ENCODE measurements around the gene JCAD.
"Not testable (repeated sequence)": the region's sequence is repeated elsewhere in the genome, so short reads cannot be mapped to it uniquely, and the experiment has no call there.

Gene JCAD, protein sequence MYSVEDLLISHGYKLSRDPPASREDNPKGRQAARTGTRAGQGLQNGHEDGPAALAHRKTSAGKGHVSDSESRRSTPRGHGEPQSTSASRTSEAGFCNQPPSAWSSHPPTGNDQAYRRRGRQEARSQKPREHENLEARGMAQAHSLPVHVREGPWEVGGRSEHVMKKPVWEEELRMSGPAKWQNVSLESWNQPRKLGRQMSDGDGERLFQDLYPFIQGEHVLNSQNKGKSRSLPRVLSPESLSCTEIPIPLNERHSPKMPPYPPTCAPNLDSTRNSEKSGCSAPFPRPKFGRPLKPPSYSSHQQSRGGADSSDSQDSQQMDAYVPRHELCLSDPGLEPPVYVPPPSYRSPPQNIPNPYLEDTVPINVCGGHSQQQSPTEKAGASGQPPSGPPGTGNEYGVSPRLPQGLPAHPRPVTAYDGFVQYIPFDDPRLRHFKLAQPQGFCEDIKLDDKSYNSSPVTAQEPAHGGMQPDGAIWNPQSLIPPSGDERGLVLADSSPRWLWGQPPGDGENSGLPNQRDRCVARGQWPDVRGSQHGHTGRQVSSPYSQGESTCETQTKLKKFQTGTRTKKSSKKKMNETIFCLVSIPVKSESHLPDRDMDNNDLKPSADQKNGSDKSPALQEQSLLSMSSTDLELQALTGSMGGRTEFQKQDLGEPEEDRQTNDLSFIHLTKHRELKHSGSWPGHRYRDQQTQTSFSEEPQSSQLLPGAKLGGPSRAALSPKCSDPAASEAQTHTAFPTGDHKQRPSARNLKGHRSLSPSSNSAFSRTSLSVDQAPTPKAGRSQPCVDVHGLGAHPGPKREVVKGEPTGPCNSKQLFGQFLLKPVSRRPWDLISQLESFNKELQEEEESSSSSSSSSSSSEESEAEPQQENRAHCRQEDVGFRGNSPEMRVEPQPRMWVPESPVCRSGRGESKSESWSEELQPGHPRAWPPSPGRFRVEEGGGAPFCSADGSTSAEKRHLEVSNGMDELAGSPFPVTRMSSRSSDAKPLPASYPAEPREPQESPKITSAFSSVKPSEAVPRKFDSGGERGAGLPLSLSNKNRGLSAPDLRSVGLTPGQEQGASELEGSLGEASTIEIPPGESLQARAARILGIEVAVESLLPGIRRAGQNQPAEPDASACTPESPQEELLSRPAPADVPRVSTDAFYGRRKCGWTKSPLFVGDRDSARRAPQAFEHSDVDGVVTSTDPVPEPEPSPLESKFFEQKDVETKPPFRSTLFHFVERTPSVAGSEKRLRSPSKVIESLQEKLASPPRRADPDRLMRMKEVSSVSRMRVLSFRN (N-terminal part only)

DNA sequence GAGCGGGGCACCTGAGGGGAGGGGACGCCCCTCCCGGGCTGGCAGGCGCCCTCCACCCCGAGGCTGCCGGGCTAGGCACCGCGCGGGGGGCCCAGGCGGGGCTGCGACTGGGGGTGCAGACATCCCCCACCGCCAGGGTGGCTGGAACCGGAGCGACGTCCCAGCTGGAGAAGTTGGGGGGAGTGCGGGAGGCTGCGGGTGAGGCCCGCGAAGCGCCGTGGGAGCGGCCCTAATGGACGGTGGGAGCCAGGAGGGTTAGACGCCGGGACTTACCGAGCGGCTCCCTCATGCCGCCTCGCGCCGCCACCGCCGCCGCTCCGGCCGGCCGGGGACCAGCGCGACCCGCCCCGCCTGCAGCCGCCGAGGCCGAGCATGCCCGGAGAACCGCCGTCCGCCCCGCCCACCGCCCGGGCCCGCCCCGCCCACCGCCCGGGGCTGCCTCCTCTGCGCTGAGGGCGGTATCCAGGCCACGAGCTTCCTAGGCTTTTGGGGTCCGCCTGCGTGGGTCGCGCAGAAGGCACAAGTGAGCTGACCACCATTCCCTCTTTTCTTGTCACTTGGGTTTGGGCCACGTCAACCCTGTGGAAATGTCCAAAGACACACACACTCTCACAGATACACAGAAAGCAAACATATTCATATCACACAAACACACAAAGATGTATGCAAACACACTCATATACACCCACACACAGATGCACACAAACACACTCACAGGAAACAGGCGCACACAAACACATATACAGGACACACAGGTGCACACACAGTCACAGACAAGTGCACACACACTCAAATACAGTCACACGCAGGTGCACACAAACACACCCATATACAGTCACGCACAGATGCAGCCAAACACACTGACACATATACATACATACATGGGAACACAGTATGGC, at the start of gene JCAD:
JCAD (minus strand) TSS at position 378 of the 899 bp plus-strand sequence. CDS start 11,774 bp downstream, outside the sequence.
- DNase-seq: peak in 1 of 2 donors; percentile 49

DNA sequence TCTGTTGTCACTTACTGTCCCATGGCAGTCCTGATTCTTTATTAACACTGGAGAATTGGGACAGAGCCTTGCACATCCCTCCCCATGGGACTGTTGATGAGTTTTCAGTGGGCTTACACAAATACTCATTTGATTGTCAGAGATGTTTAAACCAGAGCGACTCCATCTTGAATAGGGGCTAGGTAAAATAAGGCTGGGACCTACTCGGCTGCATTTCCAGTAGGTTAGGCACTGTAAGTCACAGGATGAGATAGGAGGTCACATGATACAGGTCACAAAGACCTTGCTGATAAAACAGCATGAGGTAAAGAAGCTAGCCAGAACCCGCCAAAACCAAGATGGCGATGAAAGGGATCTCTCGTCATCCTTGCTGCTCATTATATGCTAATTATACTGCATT, 47.6 kb upstream of the JCAD start:
- no peak for DNase-seq

- no peak for DNase-seq
These were observed 44.4 kb upstream of the JCAD start for GRCh38 chr10:30103595-30104320.

GRCh38 chr10:30099706-30100105, 40.3 kb upstream of the JCAD start:
- DNase-seq: not testable (repeated sequence)

GRCh38 chr10:30099101-30099500, 39.7 kb upstream of the JCAD start:
- no peak for DNase-seq

DNA sequence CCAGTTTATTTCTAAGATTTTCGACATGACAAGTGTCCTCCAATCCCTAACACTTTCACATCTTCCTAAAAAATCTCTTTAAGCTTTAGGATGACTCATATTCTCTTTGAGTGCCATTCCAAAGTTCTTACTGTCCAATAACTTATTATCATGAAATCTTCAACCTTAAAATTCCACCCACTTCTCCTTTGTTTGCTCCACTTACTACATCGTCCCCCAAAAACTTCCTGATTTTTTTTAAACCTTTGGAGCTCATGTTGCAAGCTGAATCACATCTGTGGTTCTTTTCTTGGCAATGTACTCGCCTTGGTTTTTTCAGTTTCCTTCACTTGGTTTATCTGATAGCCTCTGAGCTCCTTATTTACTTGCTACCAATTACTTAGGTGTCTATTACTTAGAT, 39.2 kb upstream of the JCAD start:
- no peak for DNase-seq

DNA sequence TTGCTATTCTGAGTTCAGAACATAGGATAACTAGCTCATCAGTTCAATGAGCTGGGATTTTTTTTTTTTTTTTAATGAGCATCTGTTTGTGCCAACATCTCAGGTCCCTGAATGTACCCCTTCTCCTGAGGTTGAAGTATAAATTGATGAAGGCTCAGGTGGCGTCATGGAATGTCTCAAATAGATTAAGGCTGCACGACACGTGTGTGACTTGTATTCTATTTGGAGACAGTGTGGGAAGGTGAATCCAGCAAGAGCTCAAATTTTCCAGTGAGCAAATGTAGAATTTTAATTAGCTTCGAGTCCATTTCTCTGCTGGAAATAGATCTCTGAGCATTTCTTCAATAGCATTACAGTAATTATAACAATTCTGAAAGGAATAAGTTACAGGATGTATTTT, 37.2 kb upstream of the JCAD start:
- DNase-seq: no peak

GRCh38 chr10:30095631-30096422, 36.4 kb upstream of the JCAD start:
- DNase-seq: no peak

GRCh38 chr10:30094601-30095000, 35.2 kb upstream of the JCAD start:
- no peak for DNase-seq

DNA sequence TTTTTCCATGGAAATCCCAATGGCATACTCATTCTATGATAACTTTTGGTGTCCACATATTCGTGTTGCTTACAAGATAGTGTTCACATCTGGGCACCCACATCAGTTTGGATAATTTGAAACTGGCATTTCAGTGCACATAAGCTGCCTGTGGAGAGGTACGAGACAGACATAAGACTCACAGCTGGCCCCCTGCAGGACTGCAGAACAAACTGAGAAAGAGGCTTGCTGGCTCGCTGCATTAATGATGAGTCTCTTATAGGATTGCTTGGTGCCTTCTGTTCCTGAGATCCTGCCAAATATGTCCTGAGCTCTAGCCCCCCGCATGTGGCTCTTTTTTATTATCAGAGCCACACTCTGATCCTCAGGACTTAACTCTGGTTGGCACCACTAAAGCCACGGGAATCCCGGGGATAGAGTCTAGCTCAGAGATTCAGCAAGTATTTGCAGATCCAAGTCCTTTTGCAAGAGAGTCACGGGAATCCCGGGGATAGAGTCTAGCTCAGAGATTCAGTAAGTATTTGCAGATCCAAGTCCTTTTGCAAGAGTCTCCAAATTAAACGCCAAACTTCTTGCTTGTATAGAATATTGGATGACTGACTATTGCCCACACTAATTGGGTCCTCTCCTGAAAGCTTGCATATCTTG, 34.0 kb upstream of the JCAD start:
- no peak for DNase-seq

DNA sequence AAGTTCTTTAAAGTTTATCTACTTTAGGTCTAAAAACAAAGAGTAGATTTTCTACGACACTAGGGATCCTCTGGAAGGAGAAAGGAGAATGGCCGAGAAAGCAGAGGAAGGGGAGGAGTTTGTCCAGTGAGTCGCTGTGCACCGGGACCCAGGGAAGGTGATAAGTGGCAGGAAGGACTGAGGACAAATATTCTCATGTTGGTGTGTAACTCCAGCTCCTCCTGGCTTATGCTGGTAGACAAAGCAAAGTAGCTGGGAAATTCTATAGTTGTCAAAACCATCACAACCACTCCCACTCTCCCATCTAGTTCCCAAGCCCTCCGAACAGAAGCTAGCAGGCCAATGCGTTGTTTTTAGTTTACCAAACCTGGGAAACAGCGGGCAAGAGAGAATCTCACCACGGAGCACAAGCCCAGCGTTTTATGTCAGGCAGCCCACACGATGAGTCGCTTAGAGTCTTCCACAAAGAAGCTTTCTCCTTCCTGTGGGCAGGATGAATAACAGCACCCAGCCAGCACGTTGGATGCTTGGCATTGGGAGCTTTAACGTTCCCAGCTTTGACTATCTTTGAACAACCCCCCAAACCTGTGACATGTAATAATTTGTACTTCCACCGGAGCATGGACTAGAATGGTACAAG, 32.9 kb upstream of the JCAD start:
- no peak for DNase-seq

- DNase-seq: no peak
These were observed 31.8 kb upstream of the JCAD start for GRCh38 chr10:30091136-30091535.

GRCh38 chr10:30088178-30088577, 28.8 kb upstream of the JCAD start:
- no peak for DNase-seq

- no peak for DNase-seq
These were observed 24.5 kb upstream of the JCAD start for GRCh38 chr10:30083934-30084333.

GRCh38 chr10:30081182-30081581, 21.8 kb upstream of the JCAD start:
- DNase-seq: no peak

DNA sequence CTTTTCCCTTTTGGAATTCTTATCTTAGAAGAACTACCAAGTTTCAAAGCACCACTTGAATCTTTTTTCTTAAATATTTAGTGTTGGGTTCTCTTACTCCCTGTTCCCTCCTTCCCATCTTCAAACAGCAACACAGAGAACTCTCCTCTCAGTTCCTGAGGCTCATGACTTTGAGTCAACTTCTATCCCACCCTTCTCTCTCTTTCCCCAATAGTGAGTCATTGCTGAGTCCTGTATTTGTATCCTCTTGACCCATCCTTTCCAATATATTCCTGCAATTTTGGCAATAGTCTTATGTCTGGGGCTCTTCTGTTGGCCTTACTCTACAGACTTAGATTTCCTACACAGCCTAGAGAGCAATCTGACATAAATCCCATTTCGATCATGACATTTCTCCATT, 20.8 kb upstream of the JCAD start:
- DNase-seq: no peak

GRCh38 chr10:30079408-30079807, 20.0 kb upstream of the JCAD start:
- DNase-seq: no peak

- DNase-seq: no peak
These were observed 16.1 kb upstream of the JCAD start for GRCh38 chr10:30075481-30075880.

DNA sequence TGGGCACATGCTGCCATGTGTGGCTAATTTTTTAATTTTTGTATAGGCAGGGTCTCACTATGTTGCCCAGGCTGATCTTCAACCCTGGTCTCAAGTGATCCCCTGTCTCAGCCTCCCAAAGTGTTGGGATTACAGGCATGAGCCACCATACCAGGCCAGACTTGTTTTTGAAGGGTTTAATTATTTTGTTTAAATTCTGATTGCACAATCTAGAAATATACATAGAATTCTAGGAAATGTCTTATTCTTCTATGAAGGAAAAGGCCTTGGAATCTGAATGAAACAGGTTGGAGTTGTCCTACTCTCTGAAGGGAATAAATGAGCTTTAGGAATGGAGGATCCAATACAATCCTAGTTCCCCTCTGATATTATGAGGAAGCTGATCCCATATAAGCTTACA, 15.5 kb upstream of the JCAD start:
- no peak for DNase-seq

All from hippocampal formation (tissue), 2 donors.